Large intestine (tissue), 3 donors: ENCODE data around the gene XRN1. TPM values are rescaled to one million over a fixed set of nuclear protein-coding genes. Genes with fewer than 3 reads are reported as not detected.
"Not testable (repeated sequence)": the region's sequence is repeated elsewhere in the genome, so short reads cannot be mapped to it uniquely, and the experiment has no call there.

Experiments used
- DNase-seq, 2 donors: peaks; one replicate each; pipeline versions ENCODE4 v3.0.0 to v3.0.0-alpha.2; 2013
- H3K27ac ChIP-seq: one replicate; pipeline ENCODE4 v1.5.1; 2013; ENCODE audit warnings: low read length
- H3K27me3 ChIP-seq: 2 replicates; pipeline ENCODE4 v1.6.1; 2013; ENCODE audit warnings: low read length; ENCODE audit not compliant: control insufficient read depth, insufficient read depth
- H3K36me3 ChIP-seq: 2 replicates; pipeline ENCODE4 v1.6.1; 2013; ENCODE audit warnings: low read length; ENCODE audit not compliant: control insufficient read depth, insufficient read depth
- H3K4me1 ChIP-seq: one replicate; pipeline ENCODE4 v1.6.1; 2013; ENCODE audit warnings: low read length; ENCODE audit not compliant: control insufficient read depth, insufficient read depth
- H3K4me3 ChIP-seq: one replicate; pipeline ENCODE4 v1.5.1; 2013; ENCODE audit warnings: low read length
- H3K9me3 ChIP-seq: one replicate; pipeline ENCODE4 v1.6.1; 2013; ENCODE audit warnings: mild to moderate bottlenecking, low read depth, low read length, moderate library complexity; ENCODE audit not compliant: control insufficient read depth
- WGBS: methylation state at CpG from one replicate; pipeline ENCODE4 v1.1.5; 2013; ENCODE audit warnings: low lambda C conversion rate; ENCODE audit not compliant: insufficient coverage; 5-methylcytosine and 5-hydroxymethylcytosine counted together
- polyA plus RNA-seq: library from polyadenylated mRNA; unstranded; fragments of 120-200 nt; gene quantifications from one replicate; pipeline ENCODE4 v1.2.1, GENCODE V29; 2013

XRN1 gene
- polyA plus RNA-seq, 1 donor = 36.5 TPM

DNA sequence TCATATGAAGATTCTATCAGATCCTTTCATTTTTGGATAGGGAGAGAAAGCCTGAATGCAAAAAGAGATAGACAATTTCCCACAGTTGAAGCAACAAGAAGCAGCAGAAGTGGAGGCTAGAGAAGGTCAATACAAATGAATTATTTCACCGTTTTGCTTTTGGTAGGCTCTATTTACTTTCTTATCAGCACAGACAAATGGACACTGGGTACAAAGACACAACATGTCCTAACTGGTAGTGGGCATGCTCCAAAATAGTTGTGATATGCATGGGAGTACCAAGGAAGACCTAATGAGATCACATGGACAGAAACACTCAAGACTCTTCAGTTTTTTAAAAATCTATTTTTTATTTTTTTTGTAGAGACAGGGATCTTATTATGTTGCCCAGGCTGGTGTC is 99.4 kb downstream of the XRN1 start:
- Histone ChIP-seq H3K4me1 (no peaks in the 10 kb centered on the region), H3K36me3 (peaks cover 49% of the 10 kb centered on the region), H3K9me3 (no peaks in the 10 kb centered on the region), H3K4me3 (no peak overlapping the region), H3K27me3 (no peaks in the 10 kb centered on the region), H3K27ac (no peak overlapping the region)
- WGBS = no CpG with 5 or more reads among the region's 1 CpG
- no peak for DNase-seq

DNA sequence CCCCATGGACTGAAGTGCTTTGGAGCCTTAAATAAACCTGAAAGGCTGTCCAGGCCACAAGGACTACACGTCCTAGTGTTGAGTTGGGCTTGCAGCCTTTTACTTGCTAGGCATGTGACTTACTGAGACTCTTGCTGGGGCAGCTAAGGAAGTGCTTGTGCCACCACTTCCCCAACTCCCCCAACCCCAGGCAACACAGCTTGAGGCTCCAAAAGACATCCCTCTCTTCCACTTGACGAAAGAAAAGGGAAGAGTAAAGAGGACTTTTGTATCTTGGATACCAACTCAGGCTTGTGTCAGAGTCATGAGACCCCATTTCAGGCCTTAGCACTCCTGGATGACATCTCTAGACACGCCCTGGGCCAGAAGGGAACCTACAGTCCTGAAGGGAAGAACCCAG is 109.8 kb downstream of the XRN1 start:
- peaks cover 35% of the 10 kb centered on the region for H3K36me3 ChIP-seq
- no peak overlapping the region for H3K4me3 ChIP-seq

DNA sequence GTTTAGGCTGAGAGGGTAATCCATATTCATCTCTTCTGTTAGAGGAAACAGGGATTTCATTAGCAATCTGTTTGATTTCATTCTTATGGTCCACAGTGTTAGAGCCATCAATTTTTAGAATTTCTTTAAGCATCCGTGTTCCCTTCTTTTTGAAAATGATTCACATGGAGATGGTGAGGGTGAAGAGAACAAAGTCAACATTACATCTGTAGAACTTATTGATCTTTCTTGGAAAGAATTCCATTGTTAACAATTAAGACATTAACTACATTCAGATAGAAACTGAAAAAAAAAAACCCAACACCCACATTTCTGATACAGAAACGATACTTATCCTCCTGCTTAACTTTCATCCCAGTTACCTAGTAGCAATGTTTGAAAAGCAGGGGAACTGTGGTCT is 115.4 kb downstream of the XRN1 start:
- no peaks in the 10 kb centered on the region for H3K9me3 ChIP-seq
- 100% methylated on average over 1 of the region's 2 CpGs for WGBS
- no peaks in the 10 kb centered on the region for H3K4me1 ChIP-seq
- no peak for DNase-seq
- no peak overlapping the region for H3K4me3 ChIP-seq
- H3K36me3 ChIP-seq = peaks cover 39% of the 10 kb centered on the region
- no peak overlapping the region for H3K27ac ChIP-seq
- H3K27me3 ChIP-seq = no peaks in the 10 kb centered on the region

More for the DNA sequence above, 109.8 kb downstream of the XRN1 start:
- Histone ChIP-seq H3K27ac (no peak overlapping the region), H3K4me1 (no peaks in the 10 kb centered on the region), H3K27me3 (no peaks in the 10 kb centered on the region), H3K9me3 (peaks cover 11% of the 10 kb centered on the region)
- WGBS = no CpG with 5 or more reads among the region's 3 CpGs
- DNase-seq = no peak

DNA sequence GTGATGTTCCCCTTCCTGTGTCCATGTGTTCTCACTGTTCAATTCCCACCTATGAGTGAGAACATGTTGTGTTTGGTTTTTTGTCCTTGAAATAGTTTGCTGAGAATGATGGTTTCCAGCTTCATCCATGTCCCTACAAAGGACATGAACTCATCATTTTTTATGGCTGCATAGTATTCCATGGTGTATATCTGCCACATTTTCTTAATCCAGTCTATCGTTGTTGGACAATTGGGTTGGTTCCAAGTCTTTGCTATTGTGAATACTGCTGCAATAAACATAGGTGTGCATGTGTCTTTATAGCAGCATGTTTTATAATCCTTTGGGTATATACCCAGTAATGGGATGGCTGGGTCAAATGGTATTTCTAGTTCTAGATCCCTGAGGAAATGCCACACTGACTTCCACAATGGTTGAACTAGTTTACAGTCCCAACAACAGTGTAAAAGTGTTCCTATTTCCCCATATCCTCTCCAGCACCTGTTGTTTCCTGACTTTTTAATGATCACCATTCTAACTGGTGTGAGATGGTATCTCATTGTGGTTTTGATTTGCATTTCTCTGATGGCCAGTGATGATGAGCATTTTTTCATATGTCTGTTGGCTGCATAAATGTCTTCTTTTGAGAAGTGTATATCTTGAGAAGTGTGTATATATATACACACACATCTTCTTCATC is 123.4 kb downstream of the XRN1 start:
- not testable (repeated sequence) for H3K27ac ChIP-seq, H3K4me1 ChIP-seq, H3K9me3 ChIP-seq, DNase-seq, H3K27me3 ChIP-seq, H3K4me3 ChIP-seq
- no CpG with 5 or more reads among the region's 1 CpG for WGBS
- peaks cover 19% of the 10 kb centered on the region for H3K36me3 ChIP-seq

DNA sequence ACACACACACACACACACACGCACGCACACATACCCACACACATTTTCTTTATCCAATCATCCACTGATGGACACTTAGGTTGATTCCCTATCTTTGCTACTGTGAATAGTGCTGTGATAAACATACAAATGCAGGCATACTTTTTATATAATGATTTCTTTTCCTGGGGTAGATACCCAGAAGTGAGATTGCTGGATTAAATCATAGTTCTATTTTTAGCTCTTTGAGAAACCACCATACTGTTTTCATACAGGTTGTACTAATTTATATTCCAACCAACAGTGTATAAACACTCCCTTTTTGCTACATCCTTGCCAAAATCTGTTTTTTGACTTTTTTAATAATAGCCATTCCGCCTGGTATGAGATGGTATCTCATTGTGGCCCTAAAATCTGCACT is 127.9 kb downstream of the XRN1 start:
- Histone ChIP-seq H3K9me3 (no peaks in the 10 kb centered on the region), H3K36me3 (peaks cover 32% of the 10 kb centered on the region), H3K27me3 (no peaks in the 10 kb centered on the region), H3K27ac (no peak overlapping the region), H3K4me1 (no peaks in the 10 kb centered on the region), H3K4me3 (no peak overlapping the region)
- no peak for DNase-seq
- WGBS = 100% methylated on average over 1 of the region's 3 CpGs

DNA sequence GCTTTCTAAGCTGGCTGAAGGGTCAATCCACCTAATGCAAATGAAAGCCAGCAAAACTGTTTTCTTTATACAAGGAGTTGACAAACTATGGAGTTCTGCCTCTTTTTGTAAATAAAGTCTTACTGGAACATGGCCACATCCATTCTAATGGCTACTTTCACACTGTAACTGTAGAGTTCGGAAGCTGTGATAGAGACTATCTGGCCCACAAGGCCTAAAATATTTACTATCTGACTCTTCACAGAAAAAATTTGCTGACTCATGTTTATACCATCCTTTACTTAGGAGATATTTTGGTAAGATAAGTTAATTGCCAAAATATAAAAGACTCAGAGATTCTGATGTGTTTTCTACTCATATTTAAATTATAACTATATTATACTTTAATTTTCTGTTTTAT is 128.7 kb downstream of the XRN1 start:
- no CpG with 5 or more reads among the region's 1 CpG for WGBS

DNA sequence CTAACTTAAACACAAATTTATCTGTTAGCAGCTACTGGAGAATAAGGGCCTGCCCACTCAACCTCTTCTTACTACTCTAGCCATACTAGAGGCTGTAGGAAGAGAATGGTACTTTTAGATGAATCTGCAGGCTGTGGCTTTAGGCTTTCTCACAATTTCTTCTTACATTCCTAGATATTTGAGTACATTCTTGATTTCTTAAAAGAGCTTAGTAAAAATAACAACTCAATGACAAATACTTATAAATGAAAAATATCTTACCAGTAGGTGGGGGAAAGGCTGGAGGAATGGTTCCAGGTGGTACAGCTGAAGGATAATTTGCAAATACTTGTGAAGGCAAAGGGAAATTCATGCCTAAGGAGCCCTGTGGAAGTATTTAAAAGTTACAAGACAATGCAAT is 129.5 kb downstream of the XRN1 start:
- Histone ChIP-seq H3K4me3 (no peak overlapping the region), H3K27ac (no peak overlapping the region), H3K9me3 (no peaks in the 10 kb centered on the region), H3K36me3 (peaks cover 30% of the 10 kb centered on the region), H3K4me1 (no peaks in the 10 kb centered on the region), H3K27me3 (no peaks in the 10 kb centered on the region)
- DNase-seq = no peak

More for the DNA sequence above, 128.7 kb downstream of the XRN1 start:
- Histone ChIP-seq H3K4me1 (no peaks in the 10 kb centered on the region), H3K4me3 (no peak overlapping the region), H3K27ac (no peak overlapping the region), H3K9me3 (no peaks in the 10 kb centered on the region), H3K27me3 (no peaks in the 10 kb centered on the region), H3K36me3 (peaks cover 32% of the 10 kb centered on the region)
- DNase-seq = no peak

DNA sequence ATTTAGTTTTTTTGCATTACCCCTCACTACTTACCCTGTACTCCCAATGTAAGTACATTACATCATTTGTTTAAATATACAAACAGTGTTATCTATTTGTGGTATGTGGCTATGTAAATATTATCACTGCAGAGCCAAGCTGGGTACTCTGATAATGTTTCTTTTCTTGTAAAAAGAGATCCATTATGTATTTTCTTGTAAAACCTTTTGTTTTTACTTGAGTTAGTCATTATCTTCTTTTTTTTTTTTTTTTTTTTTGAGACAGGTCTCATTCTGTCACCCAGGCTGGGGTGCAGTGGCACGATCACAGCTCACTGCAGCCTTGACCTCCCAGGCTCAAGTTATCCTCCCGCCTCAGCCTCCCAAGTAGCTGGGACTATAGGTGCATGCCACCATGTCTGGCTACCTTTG is 131.9 kb downstream of the XRN1 start:
- not testable (repeated sequence) for H3K4me3 ChIP-seq, H3K27ac ChIP-seq, DNase-seq, H3K9me3 ChIP-seq, H3K27me3 ChIP-seq, H3K4me1 ChIP-seq
- WGBS = no CpG with 5 or more reads among the region's 2 CpGs
- peaks cover 38% of the 10 kb centered on the region for H3K36me3 ChIP-seq

DNA sequence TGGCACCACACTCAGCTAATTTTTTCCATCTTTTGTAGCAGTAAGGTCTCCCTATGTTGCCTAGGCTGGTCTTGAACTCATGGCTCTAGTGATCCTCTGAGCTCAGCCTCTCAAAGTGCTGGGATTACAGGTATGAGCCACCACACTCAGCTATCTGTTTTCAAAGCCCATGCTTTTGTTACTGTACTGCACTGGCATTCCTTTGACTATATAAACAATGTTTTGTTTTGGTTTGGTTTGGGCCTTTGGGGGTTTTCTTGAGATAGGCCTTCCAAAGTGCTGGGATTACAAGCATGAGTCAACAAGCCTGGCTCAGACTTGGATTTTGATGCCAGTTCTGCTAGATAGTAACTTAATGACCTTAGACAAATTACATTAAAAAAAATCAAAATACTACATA is 132.8 kb downstream of the XRN1 start:
- H3K27me3 ChIP-seq = no peaks in the 10 kb centered on the region

DNA sequence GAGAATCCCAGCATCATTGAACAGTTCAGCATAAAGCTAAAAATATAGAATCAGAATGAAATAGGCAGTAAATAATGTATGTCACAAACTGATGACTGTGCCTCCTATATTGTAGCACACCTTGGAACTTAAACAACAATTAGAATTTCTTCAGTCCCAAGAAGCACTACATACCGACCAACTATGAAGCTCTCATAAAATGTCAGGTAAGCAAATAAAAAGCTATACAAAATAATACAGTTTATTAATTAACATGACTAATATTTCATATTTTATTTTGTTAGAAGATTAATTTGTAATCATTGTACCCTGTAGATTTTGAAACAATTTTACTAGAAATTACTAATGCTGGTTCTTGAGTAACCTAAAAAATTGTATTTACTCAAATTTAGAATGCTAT is 137.4 kb downstream of the XRN1 start:
- Histone ChIP-seq H3K27me3 (no peaks in the 10 kb centered on the region), H3K36me3 (peaks cover 31% of the 10 kb centered on the region), H3K4me3 (no peak overlapping the region), H3K4me1 (no peaks in the 10 kb centered on the region), H3K9me3 (no peaks in the 10 kb centered on the region), H3K27ac (no peak overlapping the region)
- WGBS = no CpG with 5 or more reads among the region's 1 CpG
- DNase-seq = no peak

More for the DNA sequence above, 132.8 kb downstream of the XRN1 start:
- H3K9me3 ChIP-seq = no peaks in the 10 kb centered on the region
- no peak for DNase-seq
- no peak overlapping the region for H3K4me3 ChIP-seq
- H3K27ac ChIP-seq = no peak overlapping the region
- H3K36me3 ChIP-seq = peaks cover 41% of the 10 kb centered on the region
- no peaks in the 10 kb centered on the region for H3K4me1 ChIP-seq

DNA sequence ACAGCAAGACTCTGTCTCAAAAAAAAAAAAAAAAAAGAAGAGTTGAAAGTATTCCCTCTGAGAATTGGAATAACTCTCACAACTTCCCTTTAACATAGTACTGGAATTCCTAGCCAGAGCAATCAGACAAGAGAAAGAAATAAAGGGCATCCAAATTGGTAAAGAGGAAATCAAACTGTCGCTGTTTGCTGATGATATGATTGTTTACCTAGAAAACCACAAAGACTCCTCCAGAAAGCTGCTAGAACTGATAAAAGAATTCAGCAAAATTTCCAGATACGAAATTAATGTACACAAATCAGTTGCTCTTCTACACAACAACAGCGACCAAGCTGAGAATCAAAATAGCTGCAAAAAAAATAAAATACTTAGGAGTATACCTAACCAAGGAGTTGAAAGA is 145.0 kb downstream of the XRN1 start:
- WGBS = 100% methylated on average over 1 of the region's 3 CpGs

More for the DNA sequence above, 145.0 kb downstream of the XRN1 start:
- not testable (repeated sequence) for H3K27ac ChIP-seq, H3K27me3 ChIP-seq, H3K36me3 ChIP-seq, H3K4me1 ChIP-seq, DNase-seq, H3K4me3 ChIP-seq, H3K9me3 ChIP-seq
